NCI-H1048 (cell line): ENCODE results near the gene FILIP1L.
"Not testable (repeated sequence)": the region's sequence is repeated elsewhere in the genome, so short reads cannot be mapped to it uniquely, and the experiment has no call there.

Source experiments
- DNase-seq: peaks from one replicate; lab custom pipeline; 2025; lab: John Stamatoyannopoulos, UW

FILIP1L gene

DNA sequence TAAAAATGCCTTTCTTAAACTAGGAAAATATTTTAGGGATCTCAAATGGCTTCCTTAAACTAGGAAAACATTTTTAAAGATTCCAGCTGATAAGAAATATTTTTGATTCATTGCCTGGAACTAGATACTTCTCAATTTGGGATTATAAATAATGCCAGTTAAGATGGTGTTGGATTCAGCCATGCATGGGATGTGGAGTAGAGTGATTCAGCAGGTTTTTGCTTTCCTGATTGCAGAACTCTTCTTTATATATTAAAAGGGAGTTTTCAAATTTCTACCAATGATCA, 15.6 kb downstream of the FILIP1L start:
- no peak for DNase-seq

DNA sequence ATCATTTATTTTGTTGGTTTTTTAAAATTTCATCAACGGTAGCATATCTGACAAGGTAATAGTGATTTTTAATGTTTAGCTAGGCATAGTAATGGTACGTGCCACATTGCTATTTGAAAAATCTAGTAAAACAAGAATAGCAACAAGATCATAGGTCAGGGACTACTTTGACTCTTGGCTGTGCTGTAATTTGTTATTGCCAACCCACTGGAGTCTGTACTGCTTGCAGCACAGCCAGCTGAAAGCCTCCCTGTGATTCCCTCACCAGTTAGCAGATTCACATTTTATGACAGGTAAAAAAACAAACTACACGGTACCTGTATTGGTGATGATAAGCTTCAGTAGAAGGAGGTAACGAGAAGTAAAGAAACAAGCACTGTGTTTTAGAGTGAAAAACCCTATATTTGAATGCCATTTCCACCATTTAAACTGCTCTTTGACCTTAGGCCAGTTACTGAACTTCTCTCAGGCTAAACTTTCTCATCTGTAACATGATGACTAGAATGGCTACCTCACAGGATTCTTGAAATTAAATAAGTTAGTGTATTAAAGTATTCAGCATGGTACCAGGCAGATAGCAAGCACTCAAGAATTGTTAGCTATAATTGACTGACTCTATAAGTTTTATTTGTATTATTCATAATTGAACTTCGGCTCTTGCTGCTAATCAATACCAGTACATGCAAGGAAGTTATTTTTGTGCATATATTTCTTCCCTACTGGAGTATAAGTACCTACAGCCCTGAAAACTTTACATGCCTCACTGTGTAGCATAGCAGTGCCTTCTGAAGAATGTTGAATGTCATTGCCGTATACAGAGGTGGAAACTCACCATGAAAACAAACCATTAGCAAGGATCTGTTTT, 16.1 kb downstream of the FILIP1L start:
- DNase-seq = no peak

DNA sequence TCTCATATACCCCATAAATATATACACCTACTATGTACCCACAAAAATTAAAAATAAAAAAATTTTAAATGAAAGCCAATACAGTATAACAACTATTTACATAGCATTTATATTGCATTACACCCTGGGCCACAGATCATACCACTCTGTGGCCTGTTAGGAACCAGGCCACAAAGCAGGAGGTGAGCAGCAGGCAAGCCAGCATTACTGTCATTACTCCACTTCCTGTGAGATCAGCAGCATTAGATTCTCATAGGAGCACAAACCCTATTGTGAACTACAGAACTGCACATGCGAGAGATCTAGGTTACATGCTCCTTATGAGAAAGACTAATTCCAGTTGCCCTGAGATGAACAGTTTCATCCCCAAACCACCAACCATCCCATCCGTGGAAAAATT, 17.4 kb downstream of the FILIP1L start:
- DNase-seq = no peak

DNA sequence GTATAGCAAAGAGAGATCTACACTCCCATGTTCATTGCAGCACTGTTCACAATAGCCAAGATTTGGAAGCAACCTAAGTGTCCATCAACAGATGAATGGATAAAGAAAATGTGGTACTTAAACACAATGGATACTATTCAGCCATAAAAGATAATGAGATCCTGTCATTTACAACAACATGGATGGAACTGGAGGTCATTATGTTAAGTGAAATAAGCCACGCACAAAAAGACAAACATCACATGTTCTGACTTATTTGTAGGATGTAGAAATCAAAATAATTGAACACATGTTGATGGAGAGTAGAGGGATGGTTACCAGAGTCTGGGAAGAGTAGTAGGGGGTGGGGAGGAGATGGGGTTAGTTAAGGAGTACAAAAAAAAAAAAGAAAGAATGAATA, 18.0 kb downstream of the FILIP1L start:
- DNase-seq = not testable (repeated sequence)

DNA sequence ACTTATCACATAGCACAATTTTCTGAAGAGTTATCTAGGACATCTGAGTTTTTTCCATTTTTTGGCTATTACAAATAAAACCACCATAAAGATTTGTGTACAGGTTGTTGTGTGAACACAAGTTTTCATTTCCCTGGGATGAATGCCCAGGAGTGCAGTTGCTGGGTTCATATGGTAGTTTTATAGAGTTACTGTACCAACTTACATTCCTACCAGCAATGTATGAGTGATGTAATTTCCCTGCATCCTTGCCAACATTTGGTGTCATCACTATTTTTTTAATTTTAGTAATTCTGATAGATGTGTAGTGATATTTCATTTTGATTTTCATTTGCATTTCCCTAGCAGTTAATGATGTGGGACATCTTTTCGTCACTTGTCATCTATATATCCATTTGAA, 20.5 kb downstream of the FILIP1L start:
- no peak for DNase-seq

DNA sequence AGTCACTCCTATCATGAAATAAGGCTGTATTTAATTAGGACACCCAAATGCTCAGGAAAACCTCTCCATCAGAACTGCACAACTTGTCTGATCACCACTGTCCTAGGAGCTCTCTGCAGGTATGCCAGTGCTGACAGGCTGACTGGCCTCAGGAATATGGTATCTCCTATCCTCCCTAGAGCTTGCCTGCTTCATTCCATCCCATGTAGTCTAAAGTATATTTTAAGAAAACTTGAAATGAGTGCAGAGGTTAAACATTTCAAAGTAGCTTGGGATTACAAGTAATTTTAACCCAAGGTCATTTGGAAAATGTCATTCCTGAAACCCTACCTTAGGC, 23.7 kb downstream of the FILIP1L start:
- DNase-seq = no peak

DNA sequence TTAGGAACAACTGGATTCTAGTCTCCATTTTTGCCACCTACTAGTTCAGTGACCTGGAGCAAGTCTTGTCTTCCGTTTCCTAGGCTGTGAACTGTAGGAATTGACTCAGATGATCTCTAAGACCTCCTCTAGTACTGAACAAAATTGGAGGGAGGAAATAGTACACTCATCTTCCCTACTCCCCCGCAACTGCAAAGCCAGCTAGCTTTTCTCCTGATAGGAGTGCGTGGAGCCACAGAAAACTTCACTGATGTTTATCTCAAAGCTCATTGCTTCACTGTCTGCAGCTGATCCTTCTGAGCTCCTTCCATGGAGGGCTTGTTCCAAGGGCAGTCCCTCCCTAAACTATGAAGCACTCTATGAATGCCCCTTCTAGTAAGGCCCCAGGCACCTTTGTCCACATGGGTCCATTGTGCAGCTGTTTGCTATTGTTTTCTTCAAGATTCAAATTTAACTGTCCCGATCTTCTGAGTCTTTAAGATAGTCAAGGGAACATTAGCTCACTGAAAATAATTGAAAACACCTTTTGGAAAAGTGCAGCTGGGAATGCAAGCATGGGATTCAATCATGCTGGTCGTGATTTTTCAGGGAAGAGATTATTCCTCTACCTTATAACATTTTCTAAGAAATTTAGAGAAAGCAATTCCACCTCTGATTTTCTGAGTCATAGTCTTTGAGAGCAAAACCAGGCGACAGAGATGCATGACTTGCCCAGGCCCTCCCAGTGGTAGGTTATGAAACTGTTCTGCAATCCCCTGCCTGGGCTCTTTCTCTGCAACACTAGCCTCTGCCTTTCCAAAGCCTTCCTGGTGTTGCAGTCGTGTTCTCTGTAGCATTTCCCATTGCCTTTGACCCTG, 24.3 kb downstream of the FILIP1L start:
- no peak for DNase-seq

DNA sequence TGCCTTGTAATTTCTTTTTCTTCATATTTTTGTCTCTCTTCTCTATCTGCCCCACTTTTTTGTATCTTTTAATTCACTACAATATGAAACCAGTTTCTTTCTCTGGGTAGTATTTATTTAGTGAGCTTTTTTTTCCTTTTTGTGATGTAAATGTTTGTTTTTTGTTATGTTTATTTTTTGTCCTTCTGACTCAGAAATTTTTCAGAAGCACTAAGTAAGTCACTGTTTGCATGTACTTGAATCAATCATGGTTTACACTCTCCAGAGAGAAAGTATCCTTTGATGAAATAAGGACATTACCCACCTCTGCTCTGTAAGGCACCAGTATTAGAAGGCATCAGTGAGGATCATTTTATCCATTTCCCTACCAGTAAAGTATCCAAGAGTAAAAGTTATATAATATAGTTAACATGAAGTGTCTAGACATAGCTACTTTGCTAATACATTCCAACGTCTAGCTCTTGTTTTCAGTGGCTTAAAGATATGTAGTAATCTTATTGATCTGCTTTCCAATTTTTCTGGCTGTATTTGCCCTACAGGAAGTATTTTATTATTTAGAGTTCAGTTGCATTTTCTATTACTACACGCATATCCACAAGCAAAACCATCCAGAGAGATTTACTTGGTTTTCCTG, 25.4 kb downstream of the FILIP1L start:
- no peak for DNase-seq

DNA sequence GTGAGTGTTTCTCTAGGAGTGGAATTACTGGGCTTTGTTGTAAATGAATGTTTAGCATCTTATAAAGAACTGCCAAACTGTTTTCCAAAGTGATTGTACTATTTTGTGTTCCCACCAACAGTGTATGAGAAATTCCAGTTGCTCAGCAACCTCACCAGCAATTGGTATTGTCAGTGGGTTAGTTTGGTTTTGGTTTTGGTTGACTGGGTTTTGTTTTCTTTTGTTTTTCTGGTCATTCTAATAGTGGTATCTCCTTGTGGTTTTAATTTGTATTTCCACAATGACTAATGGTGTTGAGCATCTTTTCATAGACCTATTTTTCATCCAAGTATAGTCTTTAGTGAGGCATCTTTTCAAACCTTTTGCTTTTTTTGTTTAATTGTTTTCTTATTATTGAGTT, 27.1 kb downstream of the FILIP1L start:
- no peak for DNase-seq

DNA sequence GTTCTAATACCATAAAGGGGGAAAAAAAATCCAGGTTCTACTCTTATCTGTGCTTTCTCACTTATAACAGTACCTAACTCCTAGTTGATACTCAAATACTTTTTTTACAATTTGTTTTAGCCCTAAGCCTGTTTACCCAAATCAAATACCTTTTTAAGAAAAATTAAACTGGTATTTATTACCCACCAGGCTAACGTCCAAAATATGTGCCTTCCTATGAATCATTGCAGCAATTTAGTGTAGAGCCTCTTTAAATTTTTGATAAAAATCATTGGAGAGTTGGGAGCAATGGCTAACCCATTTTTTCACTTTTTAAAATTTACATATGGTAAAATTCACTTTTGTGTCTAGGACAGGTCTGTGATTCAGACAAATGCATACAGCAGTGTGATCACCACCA, 27.9 kb downstream of the FILIP1L start:
- no peak for DNase-seq

DNA sequence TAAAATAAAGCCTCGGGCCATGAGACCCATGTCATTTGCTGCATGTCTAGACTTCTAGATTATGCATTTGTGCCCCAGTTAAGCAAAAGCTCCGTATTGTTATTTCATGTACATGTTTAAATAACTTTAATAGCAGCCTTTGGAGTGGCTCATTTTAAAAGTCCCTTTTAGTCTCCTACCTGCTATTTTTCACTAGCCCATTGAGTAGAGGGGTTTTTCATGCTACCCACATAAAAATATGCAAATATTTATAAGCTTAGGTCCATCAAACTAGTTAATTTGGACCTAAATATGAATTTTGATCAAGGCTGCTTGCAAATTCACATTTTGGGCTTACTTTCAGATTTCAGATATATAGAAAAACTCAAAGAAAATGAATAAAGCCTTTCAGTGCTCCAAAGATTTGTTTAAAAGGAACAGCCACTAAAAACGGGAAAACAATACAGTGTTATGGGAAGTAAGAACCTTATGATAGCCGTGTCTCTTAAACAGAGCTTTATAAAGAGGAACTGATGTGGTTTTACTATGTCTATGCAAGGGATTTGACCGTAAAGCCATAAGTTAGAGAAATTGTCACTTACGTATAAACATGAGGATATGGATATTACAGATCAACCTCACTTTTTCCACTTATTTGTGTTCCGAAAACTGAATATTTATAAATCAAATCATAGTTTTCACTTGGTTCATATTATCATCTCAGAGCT, 30.0 kb downstream of the FILIP1L start:
- no peak for DNase-seq

DNA sequence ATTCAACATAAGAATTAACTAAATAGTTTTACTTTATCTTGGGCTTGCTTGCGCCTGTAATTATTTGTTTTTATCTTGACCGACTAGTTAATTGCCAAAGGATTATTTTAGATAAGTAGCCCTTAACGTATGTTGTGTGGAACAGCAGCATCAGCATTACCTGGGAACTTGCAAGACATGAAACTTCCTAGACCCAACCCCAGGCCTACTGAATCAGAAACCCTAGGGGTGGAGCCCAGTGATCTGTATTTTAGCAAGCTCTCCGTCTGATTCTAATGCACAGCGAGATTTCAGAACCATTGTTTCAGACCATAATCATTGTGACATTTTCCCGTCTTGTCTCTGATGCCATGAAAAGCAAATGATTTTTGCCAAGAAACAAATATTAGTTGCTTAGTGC, 31.1 kb downstream of the FILIP1L start:
- no peak for DNase-seq

DNA sequence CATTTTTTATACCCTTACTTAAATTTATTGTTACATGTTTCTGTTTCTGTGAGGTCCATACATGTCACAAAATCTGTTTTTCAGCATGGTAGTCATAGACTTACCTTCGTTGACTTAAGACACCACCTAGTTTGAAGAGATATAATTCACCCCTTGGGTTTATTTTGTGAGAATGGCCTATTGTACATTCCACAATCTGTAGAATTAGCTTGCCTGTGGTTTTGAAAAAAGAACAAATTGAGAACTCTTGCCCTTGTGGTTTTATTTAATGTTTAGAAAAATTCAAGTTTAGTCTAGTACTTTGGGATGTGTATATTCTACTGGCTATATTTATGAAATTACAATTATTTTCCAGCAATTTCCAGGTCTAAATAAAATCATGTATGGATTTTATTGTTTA, 31.6 kb downstream of the FILIP1L start:
- DNase-seq = no peak

DNA sequence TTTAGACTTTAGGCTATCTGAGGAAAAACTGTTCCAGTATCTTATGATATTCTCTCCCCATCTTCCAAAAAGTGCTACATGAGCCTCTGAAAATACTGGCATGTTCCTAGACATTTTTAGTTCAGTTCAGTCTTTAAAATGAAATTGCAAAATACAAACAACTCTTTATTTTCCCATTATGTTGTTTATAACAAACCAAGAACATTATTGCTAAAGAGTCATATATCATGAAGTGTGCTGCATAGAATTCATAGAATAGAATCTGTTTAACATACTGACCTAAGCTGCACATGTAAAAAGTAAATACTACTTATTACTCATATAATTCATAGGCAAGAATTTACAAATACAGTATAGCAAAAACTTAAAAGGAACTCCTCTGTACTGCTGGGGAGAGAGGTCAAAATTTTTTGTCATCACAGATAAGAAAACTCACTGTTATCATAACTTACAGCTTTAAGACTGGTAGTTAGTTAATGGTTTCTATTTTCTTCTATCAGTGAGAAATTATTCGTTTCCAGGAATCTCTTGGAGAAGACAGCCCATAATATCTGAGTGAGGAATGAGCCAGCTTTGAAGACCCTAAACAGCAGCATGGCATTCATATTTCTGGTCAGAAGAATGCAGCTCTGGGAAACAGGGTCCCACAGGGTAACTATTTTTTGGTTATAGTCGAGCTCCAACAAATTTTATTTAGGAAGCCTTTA, 32.2 kb downstream of the FILIP1L start:
- no peak for DNase-seq

DNA sequence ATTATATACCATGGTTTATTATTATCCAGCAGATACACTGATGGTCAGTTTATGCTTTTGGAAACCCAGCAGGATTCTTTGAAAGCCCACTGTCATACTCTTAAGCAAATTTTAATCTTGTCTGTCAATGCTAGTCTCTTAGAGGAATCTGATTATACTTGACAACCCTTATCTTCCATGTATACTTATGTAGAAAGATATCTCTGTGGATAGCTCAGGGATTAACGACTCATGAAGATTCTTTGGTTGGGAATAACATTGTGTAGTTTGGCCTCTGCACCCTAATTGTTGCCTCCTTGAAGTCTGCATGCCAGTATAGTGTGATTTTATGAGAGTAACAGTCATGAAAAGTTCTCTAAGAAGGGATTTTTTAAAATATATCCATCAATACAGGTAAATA, 33.0 kb downstream of the FILIP1L start:
- no peak for DNase-seq

DNA sequence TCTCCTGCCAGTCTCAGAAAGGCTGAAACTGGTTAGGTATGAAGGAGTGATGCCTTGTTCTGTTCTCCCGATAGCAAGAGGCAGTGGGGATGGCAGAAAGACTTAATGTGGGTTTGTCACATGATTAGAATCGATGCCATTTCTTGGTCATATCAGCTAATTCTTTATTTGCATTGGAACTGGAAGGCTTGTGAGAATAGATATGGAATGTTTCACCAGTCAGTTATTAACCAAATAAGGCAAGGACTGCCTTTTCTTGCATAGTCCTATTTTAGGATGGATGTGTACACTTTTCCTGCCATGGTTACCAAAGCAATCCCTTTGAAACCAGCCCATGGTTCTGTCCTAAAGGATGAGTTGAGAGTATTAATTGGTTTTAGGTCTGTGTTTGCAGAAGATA, 33.7 kb downstream of the FILIP1L start:
- DNase-seq = no peak

DNA sequence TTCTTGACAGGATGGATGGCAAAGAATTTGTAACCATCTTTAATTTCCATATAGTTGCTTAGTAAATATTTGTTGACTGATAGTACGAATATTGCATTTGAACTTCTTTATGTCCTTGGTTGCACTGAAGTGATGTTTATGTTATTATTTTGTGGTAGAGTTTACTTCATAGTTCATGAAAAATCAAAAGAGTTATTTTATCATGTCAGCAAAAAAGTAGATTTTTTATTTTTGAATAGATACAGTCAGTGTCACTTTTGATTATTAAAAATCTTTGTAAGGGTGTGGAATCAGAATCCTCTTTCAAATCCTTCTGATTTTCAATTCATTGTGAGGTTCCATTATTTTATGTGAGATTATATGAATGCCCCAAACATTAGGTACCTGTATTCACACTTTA, 35.0 kb downstream of the FILIP1L start:
- DNase-seq = no peak

DNA sequence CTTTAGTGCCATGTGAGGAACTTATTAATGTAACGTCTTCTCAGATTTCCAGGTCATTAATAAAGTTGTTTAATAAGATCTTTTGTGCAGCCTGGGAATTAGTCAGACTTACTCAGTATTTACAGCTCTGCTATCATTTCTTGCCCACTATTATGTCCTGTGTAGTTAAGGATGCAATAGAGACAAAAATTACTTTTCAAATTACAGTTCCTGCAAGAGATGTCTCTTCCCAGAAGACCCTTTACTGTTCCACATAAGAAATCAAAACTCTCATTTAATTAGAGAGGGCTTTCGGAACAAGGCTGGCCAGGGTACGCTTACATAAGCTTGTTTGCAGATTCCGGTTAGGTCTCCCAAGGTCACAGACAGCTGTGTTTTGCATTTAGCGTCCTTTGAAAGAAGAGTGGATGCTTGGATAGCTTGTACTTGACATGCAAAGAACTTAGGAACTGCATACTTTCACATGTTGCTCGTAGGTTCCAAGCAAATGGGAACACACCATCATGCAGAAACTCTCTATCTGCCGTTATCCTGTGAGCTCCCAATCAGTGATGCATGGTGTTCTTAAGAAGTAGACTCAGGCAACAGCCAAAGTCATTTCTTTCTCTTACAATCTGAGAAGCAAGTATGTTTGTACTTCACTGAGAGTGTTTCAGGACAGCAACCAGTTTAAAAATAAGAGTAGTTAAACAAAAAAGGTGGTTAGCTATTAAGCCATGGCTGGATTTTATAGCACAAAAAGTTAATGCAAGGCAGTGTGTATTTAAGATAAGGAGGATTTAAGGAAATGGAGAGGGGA, 37.4 kb downstream of the FILIP1L start:
- DNase-seq = no peak

DNA sequence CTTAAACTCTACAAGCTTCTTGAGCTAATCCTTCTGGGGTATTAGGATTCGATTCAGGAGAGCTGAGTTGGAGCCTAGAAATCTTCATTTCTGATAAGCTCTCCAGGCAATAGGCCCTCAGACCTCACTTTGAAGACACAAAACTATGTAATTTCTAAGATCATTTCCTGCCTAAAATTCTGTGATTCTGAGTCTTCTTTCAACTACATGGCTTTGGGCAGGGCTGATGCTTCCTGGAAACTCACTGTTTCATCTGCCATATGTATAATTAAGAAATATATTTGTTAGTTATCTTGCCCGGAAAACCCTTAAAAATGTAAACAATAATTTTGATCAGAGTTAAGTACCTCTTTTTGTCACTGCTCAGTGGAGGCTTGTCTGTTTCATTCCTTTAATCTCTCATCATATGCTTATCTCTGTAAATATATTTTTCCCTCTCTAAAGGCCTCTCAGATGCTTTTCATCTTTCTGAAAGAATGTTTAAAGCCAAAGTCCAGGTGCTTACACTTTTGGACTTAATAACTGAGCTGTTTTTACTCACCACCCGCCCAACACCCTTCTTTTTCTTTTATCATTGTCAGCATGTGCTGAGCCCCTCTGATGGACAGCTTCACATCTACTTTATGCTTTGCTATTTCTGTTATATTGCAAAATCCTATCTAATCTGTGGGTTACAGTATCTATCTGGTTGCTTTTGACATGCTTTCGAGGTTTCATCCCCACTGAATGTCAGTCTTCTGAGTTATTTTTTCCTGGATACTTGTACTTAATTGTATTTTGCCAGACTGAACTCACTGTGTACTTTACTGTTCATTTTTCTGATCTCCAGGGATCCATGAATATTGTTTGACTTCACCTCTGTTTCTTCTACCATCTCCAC, 38.2 kb downstream of the FILIP1L start:
- DNase-seq = no peak

DNA sequence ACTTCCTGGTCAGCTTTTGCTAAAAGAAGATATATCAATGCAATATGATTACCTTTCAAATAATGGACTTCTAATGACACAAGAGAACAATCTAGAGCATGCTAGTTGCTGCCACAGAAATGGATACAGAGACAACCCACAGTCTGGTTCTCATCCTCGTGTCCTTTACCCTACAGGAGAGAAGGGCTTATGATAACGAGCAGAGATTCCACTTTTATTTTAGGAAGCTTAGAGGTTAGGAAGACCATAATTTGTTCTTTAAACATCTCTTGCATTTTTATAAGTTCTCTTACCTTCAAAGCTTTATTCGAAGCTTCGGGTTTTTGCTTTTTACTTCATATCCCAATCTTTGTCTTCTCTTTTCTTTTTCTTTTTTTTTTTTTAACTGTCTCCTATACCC, 39.1 kb downstream of the FILIP1L start:
- DNase-seq = no peak
